T-helper 2 cell treated with Interferon-gamma antibody and Interleukin-4, amounts not matched to agents 100 ng/mL and 5 ng/mL, for 36 hours (primary cell): ENCODE results near the gene SEPTIN10. TPM values are rescaled to one million over a fixed set of nuclear protein-coding genes. Genes with fewer than 3 reads are reported as not detected.

Experiments
- intact Hi-C: fragments of 100-400 bp; cut with micrococcal nuclease; formaldehyde crosslinking; loops from one replicate; pipeline ENCODE4 v1.15.1; 2023
- total RNA-seq: library from RNA; stranded (reverse); gene quantifications from 2 replicates; pipeline ENCODE4 v1.2.3, GENCODE V29; 2022

SEPTIN10 gene
- total RNA-seq, 1 donor from 2014 or later, result 0.77 TPM

GRCh38 chr2:109500910-109501309, 112.9 kb downstream of the SEPTIN10 start:
- intact Hi-C loops, result no loop called here

GRCh38 chr2:109499566-109499965, 114.2 kb downstream of the SEPTIN10 start:
- intact Hi-C loops, result no loop called here

GRCh38 chr2:109498906-109499305, 114.9 kb downstream of the SEPTIN10 start:
- intact Hi-C loops, result no loop called here

- intact Hi-C loops, result no loop called here
Measured at GRCh38 chr2:109497911-109498870, 115.6 kb downstream of the SEPTIN10 start.

- intact Hi-C loops, result no loop called here
Measured at GRCh38 chr2:109497463-109497862, 116.3 kb downstream of the SEPTIN10 start.

- intact Hi-C loops, result no loop called here
Measured at GRCh38 chr2:109494351-109494750, 119.4 kb downstream of the SEPTIN10 start.

GRCh38 chr2:109493176-109493935, 120.4 kb downstream of the SEPTIN10 start:
- intact Hi-C loops, result no loop called here

Other genes with a start within 250 kb of the SEPTIN10 start
- 0.32 TPM in 2 replicates for gene SOWAHC, start 398 bp upstream of the SEPTIN10 start, total RNA-seq
- gene RGPD5, start 180.3 kb upstream of the SEPTIN10 start, total RNA-seq, result 14.0 and 15.2 TPM in 2 replicates